ENCODE data around the gene POLE2.
A peak's percentile ranks its signal among the peaks of the same experiment; 100 is the strongest.

POLE2 gene

GRCh38 chr14:49615776-49616175, 72.2 kb downstream of the POLE2 start:
- no peak for DNase-seq

GRCh38 chr14:49614196-49614595, 73.8 kb downstream of the POLE2 start:
- no peak for DNase-seq

- DNase-seq = no peak
Measured at GRCh38 chr14:49612671-49613070, 75.3 kb downstream of the POLE2 start.

- no peak for DNase-seq
Measured at GRCh38 chr14:49612251-49612650, 75.8 kb downstream of the POLE2 start.

- no peak for DNase-seq
Measured at GRCh38 chr14:49607583-49607982, 80.4 kb downstream of the POLE2 start.

GRCh38 chr14:49598485-49599300, 89.3 kb downstream of the POLE2 start, which contains the start of gene LRR1:
Gene LRR1 (plus strand): TSS chr14:49598940. CDS start chr14:49599021, 81 bp downstream.
- peak; percentile 95 for DNase-seq

- no peak for DNase-seq
Measured at GRCh38 chr14:49598189-49598484, 89.9 kb downstream of the POLE2 start.

- DNase-seq = no peak
Measured at GRCh38 chr14:49594347-49595091, 93.5 kb downstream of the POLE2 start.

All from activated effector memory CD4-positive, alpha-beta T cell treated with anti-CD3 and anti-CD28 coated beads, Interleukin-2, amount 50 U/mL, for 16 hours (primary cell).